ENCODE data around the gene HMHB1. TPM values are rescaled to one million over a fixed set of nuclear protein-coding genes. Genes with fewer than 3 reads are reported as not detected.

Gene HMHB1
- total and polyA plus RNA-seq, 9 of the 15 experiments (the other 6 are each of a cell fraction or from before 2014, with no cell fraction given): not detected

DNA sequence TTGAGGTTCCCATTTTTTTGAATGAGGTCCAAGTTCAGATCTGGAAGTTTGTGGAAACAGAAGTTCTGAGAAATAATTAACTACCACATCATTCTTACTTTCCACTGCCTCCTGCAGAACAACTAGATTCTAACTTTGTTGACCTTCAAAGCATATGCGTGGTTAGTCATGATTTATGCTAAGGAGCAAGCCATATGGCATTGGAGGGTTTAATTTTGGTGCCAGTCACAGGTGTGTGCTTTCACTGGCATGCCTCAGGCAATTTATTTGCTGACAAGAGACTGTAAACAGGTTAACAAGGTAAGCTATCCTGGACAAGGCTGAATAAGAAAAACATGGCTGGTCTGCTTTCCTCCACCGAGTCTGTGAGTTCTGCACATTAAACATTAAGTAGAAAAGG, 31.5 kb downstream of the HMHB1 start:
- no peaks in the 10 kb centered on the region for H3K4me1 ChIP-seq (replicated peaks in 1 of 2; ENCODE audit: control insufficient read depth in 2 of 2, insufficient read depth in 2 of 2, low read length in 2 of 2)
- no peak overlapping the region for H3K4me3 ChIP-seq
- DNase-seq (ENCODE audit: extremely low read depth in 1 of 4, low spot score in 3 of 4) (no peak), ATAC-seq (no peak), FAIRE-seq (no peak)
- no peaks in the 10 kb centered on the region for H3K36me3 ChIP-seq (ENCODE audit: control insufficient read depth, insufficient read depth, low read length)
- H2AFZ ChIP-seq (ENCODE audit: low read depth, low read length): no peak overlapping the region
- H3K9me3 ChIP-seq (replicated peaks; ENCODE audit: control insufficient read depth, insufficient read depth, low read depth, low read length): no peaks in the 10 kb centered on the region
- in situ Hi-C loops (cut with MboI) (no loop called here), intact Hi-C loops (cut with micrococcal nuclease) (no loop called here)
- no peak overlapping the region for H3K4me2 ChIP-seq (ENCODE audit: insufficient read depth, low read length)
- WGBS (ENCODE audit: insufficient coverage, low coverage, missing lambda C conversion rate): 3% methylated on average over 2 of the region's 2 CpGs
- no peak overlapping the region for H3K27ac ChIP-seq (ENCODE audit: extremely low read depth, low read depth, low read length)
- CTCF ChIA-PET (ENCODE audit: low intra/inter-chr PET ratio): no interaction called here
- BruUV-seq (replicated peaks): no TSS peak
- no peaks in the 10 kb centered on the region for H4K20me1 ChIP-seq (replicated peaks; ENCODE audit: control insufficient read depth, insufficient read depth, low read length)
- H3K27me3 ChIP-seq (ENCODE audit: control insufficient read depth in 2 of 2, insufficient read depth in 2 of 2, low read length in 2 of 2): no peaks in the 10 kb centered on the region
- H3K79me2 ChIP-seq (ENCODE audit: control insufficient read depth, insufficient read depth, low read length): no peaks in the 10 kb centered on the region
- POLR2A ChIA-PET: no interaction called here
- H3K9me1 ChIP-seq (ENCODE audit: control insufficient read depth, insufficient read depth, low read length): no peaks in the 10 kb centered on the region
- no peak overlapping the region for H3K9ac ChIP-seq (ENCODE audit: insufficient read depth in 1 of 2, low read depth in 2 of 2, low read length in 2 of 2)
- TF ChIP-seq NR4A1 (CRISPR knock-in tag; IDR thresholded peaks at IDR 0.05) (no peak), NR4A1 (tag; IDR thresholded peaks at IDR 0.05) (no peak), ZNF766 (CRISPR knock-in tag; conservative IDR thresholded peaks at IDR 0.05) (no peak), JUND (IDR thresholded peaks at IDR 0.05; ENCODE audit: borderline replicate concordance, low read depth, low read length) (no peak), JUND (tag; IDR thresholded peaks at IDR 0.05; ENCODE audit: borderline replicate concordance, low read depth, low read length) (no peak), MAFF (IDR thresholded peaks at IDR 0.05; ENCODE audit: low read length) (no peak), BDP1 (IDR thresholded peaks at IDR 0.05; ENCODE audit: insufficient read depth, insufficient read length) (no peak), HCFC1 (IDR thresholded peaks at IDR 0.05; ENCODE audit: low read depth, low read length) (no peak), TCF7 (IDR thresholded peaks at IDR 0.05; ENCODE audit: borderline replicate concordance) (no peak), SMAD2 (IDR thresholded peaks at IDR 0.05; ENCODE audit: low read depth, low read length) (no peak), POLR2H (tag; IDR thresholded peaks at IDR 0.05; ENCODE audit: low read depth) (no peak), LEF1 (IDR thresholded peaks at IDR 0.05) (no peak), HOXB6 (CRISPR knock-in tag; IDR thresholded peaks at IDR 0.05; ENCODE audit: borderline replicate concordance) (no peak), FOXK2 (conservative IDR thresholded peaks at IDR 0.05 in 1 of 2, IDR thresholded peaks at IDR 0.05 in 1 of 2; ENCODE audit: low read depth in 2 of 2) (no peak), PML (IDR thresholded peaks at IDR 0.05; ENCODE audit: low read length) (no peak), XRCC3 (IDR thresholded peaks at IDR 0.05) (no peak)
- TF ChIP-seq, protein P1, sequence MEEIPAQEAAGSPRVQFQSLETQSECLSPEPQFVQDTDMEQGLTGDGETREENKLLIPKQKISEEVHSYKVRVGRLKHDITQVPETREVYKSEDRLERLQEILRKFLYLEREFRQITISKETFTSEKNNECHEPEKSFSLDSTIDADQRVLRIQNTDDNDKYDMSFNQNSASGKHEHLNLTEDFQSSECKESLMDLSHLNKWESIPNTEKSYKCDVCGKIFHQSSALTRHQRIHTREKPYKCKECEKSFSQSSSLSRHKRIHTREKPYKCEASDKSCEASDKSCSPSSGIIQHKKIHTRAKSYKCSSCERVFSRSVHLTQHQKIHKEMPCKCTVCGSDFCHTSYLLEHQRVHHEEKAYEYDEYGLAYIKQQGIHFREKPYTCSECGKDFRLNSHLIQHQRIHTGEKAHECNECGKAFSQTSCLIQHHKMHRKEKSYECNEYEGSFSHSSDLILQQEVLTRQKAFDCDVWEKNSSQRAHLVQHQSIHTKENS (CRISPR knock-in tag; IDR thresholded peaks at IDR 0.05): no peak
- TF ChIP-seq, protein P2, sequence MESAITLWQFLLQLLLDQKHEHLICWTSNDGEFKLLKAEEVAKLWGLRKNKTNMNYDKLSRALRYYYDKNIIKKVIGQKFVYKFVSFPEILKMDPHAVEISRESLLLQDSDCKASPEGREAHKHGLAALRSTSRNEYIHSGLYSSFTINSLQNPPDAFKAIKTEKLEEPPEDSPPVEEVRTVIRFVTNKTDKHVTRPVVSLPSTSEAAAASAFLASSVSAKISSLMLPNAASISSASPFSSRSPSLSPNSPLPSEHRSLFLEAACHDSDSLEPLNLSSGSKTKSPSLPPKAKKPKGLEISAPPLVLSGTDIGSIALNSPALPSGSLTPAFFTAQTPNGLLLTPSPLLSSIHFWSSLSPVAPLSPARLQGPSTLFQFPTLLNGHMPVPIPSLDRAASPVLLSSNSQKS (CRISPR knock-in tag; IDR thresholded peaks at IDR 0.05): no peak
- TF ChIP-seq, protein P3, sequence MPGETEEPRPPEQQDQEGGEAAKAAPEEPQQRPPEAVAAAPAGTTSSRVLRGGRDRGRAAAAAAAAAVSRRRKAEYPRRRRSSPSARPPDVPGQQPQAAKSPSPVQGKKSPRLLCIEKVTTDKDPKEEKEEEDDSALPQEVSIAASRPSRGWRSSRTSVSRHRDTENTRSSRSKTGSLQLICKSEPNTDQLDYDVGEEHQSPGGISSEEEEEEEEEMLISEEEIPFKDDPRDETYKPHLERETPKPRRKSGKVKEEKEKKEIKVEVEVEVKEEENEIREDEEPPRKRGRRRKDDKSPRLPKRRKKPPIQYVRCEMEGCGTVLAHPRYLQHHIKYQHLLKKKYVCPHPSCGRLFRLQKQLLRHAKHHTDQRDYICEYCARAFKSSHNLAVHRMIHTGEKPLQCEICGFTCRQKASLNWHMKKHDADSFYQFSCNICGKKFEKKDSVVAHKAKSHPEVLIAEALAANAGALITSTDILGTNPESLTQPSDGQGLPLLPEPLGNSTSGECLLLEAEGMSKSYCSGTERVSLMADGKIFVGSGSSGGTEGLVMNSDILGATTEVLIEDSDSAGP (CRISPR knock-in tag; IDR thresholded peaks at IDR 0.05): no peak
- TF ChIP-seq, protein P4, sequence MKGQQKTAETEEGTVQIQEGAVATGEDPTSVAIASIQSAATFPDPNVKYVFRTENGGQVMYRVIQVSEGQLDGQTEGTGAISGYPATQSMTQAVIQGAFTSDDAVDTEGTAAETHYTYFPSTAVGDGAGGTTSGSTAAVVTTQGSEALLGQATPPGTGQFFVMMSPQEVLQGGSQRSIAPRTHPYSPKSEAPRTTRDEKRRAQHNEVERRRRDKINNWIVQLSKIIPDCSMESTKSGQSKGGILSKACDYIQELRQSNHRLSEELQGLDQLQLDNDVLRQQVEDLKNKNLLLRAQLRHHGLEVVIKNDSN (CRISPR knock-in tag; IDR thresholded peaks at IDR 0.05): no peak

Data from K562 (cell line).